ENCODE data around the gene VPS37B.

The VPS37B gene

DNA sequence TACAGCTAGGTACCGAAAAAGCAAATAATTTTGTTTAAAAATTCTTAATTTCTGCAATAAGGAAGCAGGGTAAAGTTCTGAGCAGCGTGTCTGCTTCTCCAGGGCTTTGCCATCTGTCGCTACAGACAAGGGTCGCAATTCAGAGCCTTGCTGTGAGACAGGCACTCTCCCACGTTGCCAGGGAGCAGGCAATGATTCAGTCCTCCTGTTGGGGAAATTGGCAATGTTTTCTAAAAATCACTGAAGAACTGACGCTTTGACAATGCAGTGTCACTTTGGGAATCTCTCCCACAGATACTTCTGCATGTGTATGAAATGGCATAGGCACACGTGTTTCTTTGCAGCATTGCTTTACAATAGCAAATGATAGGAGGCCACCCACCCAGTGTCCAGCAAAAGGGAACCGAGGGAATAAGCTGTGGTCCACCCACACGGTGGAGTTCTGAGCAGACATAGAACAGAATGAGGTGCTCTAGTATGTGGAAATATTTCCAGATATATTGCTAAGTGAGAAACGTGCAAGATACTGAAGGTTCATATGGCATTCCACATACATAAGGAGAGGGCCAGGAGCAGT lies 76.6 kb downstream of the VPS37B start:
- TF ChIP-seq, protein P1, sequence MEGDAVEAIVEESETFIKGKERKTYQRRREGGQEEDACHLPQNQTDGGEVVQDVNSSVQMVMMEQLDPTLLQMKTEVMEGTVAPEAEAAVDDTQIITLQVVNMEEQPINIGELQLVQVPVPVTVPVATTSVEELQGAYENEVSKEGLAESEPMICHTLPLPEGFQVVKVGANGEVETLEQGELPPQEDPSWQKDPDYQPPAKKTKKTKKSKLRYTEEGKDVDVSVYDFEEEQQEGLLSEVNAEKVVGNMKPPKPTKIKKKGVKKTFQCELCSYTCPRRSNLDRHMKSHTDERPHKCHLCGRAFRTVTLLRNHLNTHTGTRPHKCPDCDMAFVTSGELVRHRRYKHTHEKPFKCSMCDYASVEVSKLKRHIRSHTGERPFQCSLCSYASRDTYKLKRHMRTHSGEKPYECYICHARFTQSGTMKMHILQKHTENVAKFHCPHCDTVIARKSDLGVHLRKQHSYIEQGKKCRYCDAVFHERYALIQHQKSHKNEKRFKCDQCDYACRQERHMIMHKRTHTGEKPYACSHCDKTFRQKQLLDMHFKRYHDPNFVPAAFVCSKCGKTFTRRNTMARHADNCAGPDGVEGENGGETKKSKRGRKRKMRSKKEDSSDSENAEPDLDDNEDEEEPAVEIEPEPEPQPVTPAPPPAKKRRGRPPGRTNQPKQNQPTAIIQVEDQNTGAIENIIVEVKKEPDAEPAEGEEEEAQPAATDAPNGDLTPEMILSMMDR (IDR thresholded peaks at IDR 0.05; ENCODE audit: low read depth, low read length, missing control alignments), result no peak
- DNase-seq (ENCODE audit: extremely low read depth, low read depth), result no peak
- H3K4me3 ChIP-seq (replicated peaks; ENCODE audit: low read depth, low read length), result no peak overlapping the region

Measured in HFF-Myc (cell line).